ENCODE measurements around the gene C10orf120. TPM values are rescaled to one million over a fixed set of nuclear protein-coding genes. Genes with fewer than 3 reads are reported as not detected.
A peak's percentile ranks its signal among the peaks of the same experiment; 100 is the strongest.

The C10orf120 gene
- total RNA-seq, 2 experiments from 2014 or later, result not detected

DNA sequence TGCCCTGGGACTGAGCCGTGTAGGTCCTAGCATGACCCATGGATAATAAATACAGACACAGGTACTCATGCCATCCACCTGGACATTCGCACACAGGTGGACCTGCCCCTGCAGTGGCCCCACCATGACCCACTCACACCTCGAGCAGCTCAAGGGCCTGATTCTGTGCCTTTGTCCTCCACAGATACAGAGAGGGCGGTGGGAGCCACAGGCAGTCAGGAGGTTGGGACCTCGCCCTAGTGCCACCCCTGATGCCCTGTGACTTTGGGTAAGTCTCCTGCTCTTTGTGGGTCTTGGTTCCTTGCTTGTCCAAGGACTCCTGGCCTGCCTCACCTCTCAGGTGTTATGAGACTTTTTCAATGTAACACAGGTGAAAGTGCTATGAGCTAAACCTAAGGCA lies 42.9 kb downstream of the C10orf120 start:
- Mint-ChIP-seq H3K4me1 (ENCODE audit: low read depth) (no peaks in the 10 kb centered on the region), H3K9me3 (ENCODE audit: insufficient read depth) (no peaks in the 10 kb centered on the region), H3K36me3 (ENCODE audit: low read depth) (no peaks in the 10 kb centered on the region), H3K4me3 (no peak overlapping the region), H3K27me3 (ENCODE audit: low read depth) (peaks cover 21% of the 10 kb centered on the region), H3K27ac (no peak overlapping the region)
- ATAC-seq, result no peak
- CTCF ChIA-PET, result no interaction called here
- POLR2A ChIA-PET, result no interaction called here
- DNase-seq, result no peak

DNA sequence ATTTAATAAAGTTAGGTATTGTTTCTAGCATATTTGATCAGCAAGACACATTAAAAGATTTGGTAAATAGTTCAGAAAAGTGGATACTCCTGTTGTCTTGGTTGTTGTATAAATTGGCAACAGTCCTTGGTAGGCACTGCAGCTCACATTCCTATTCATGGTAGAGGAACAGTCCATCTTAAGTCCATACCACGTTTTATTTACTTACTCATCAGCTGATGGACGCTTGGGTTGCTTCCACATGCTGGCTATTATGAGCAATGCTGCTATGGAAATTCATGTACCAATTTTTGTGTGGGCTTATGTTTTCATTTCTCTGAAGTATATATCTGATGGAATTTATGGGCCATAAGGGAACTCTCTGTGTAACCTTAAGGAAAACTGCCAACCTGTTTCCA lies 43.3 kb downstream of the C10orf120 start:
- H3K4me3 Mint-ChIP-seq, result no peak overlapping the region
- no peak for ATAC-seq
- H3K4me1 Mint-ChIP-seq (ENCODE audit: low read depth), result no peaks in the 10 kb centered on the region
- ChIA-PET POLR2A (no interaction called here), CTCF (no interaction called here)
- DNase-seq, result no peak
- no peak overlapping the region for H3K27ac Mint-ChIP-seq
- no peaks in the 10 kb centered on the region for H3K9me3 Mint-ChIP-seq (ENCODE audit: insufficient read depth)
- H3K27me3 Mint-ChIP-seq (ENCODE audit: low read depth), result peaks cover 22% of the 10 kb centered on the region
- no peaks in the 10 kb centered on the region for H3K36me3 Mint-ChIP-seq (ENCODE audit: low read depth)

DNA sequence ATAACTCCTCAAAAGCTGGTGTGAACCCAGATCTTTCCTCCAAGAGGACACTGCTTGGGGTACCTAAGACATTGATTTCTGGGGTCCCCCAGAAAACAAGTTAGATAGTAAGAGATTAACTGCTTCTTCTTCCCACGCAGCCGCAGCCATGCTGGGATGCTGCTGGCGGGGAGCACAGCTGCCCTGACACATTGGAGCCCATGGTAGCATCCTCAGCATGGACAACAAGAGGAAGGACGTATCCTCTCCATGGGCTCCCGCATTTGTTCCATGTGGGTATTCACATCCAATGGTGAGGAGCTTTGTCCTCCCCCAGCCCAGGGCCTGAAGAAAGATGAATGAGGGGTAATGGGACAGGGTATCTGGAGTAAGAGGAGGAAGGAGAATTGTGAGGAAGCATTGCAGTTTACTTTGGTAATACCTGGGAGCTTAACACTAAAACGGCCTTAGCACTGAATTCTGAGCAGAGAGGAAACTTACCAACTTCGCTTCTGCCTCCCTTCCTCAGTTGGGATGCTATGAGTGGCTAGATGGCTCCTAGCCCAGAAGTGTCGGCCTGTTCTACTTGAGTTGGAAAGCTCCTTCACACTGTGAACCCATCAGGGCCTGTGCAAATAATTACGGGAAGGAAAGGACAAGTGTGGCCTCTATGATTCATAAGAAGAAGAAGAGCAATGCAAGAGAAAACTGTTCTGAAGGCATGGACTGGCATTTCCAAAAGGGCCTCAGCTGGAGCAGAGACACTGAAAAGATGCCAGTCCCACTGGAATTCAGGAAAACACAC lies 43.9 kb downstream of the C10orf120 start:
- DNase-seq (no peak), ATAC-seq (no peak)
- Mint-ChIP-seq H3K9me3 (ENCODE audit: insufficient read depth) (no peaks in the 10 kb centered on the region), H3K27me3 (ENCODE audit: low read depth) (peaks cover 27% of the 10 kb centered on the region), H3K4me1 (ENCODE audit: low read depth) (no peaks in the 10 kb centered on the region), H3K36me3 (ENCODE audit: low read depth) (no peaks in the 10 kb centered on the region), H3K27ac (no peak overlapping the region), H3K4me3 (no peak overlapping the region)
- ChIA-PET CTCF (no interaction called here), POLR2A (no interaction called here)

- DNase-seq (no peak), ATAC-seq (no peak)
- H3K4me1 Mint-ChIP-seq (ENCODE audit: low read depth), result no peaks in the 10 kb centered on the region
- H3K4me3 Mint-ChIP-seq, result no peak overlapping the region
- H3K9me3 Mint-ChIP-seq (ENCODE audit: insufficient read depth), result no peaks in the 10 kb centered on the region
- CTCF ChIA-PET, result no interaction called here
- H3K36me3 Mint-ChIP-seq (ENCODE audit: low read depth), result no peaks in the 10 kb centered on the region
- H3K27me3 Mint-ChIP-seq (ENCODE audit: low read depth), result peaks cover 25% of the 10 kb centered on the region
- H3K27ac Mint-ChIP-seq, result no peak overlapping the region
- POLR2A ChIA-PET, result no interaction called here
Measured at GRCh38 chr10:122650331-122650730, 49.3 kb downstream of the C10orf120 start.

GRCh38 chr10:122649903-122650302 lies 49.7 kb downstream of the C10orf120 start:
- POLR2A ChIA-PET, result no interaction called here
- H3K27ac Mint-ChIP-seq, result no peak overlapping the region
- H3K27me3 Mint-ChIP-seq (ENCODE audit: low read depth), result peaks cover 21% of the 10 kb centered on the region
- H3K36me3 Mint-ChIP-seq (ENCODE audit: low read depth), result no peaks in the 10 kb centered on the region
- H3K9me3 Mint-ChIP-seq (ENCODE audit: insufficient read depth), result no peaks in the 10 kb centered on the region
- CTCF ChIA-PET, result interaction anchor here (1.0 to 1.2 kb wide), 2 partner anchors 42 to 135 kb away, joined by 3 to 4 read pairs; no protein-coding TSS in a partner anchor
- H3K4me3 Mint-ChIP-seq, result no peak overlapping the region
- no peak for DNase-seq
- no peaks in the 10 kb centered on the region for H3K4me1 Mint-ChIP-seq (ENCODE audit: low read depth)
- ATAC-seq, result no peak

DNA sequence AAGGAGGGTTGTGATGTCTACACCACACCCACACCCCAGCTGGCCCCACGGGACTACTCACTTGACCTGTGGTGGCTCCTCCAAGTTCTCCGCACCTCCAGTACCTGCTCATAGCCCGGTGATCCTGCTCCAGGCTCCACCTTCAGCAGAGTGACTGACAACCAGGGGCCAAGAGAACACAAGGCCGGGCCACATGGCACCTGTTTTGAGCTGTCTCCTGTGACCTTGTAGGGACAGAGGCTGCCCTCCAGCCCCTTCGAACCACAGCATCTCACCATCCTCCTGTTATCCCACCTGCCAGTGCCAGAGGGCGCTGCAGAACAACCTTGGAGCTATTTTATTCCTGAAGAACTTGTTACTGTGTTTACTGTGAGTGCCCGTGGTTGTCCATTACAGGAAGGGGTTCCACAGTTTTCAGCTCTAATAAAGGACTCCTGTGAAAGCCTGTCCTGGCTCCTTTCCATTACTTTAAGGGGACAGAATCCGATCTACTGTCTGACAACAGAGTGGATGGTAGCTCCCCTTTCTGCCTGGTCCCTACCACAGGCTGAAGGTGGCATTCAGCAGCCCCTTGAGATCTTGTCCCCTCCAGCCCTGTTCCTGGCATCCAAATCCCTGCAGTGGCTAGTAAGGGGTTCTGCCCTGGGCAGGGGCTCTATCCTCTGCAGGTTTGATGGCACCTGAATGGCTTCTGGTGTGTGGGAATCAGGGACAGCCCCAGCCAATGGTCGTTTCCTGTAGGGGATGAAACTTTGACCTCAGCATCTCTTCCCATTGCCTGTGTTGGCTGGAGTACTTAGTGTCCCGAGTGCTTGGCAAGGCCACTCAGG lies 50.8 kb downstream of the C10orf120 start:
- Mint-ChIP-seq H3K4me3 (no peak overlapping the region), H3K27ac (no peak overlapping the region), H3K27me3 (ENCODE audit: low read depth) (peaks cover 20% of the 10 kb centered on the region), H3K4me1 (ENCODE audit: low read depth) (no peaks in the 10 kb centered on the region), H3K36me3 (ENCODE audit: low read depth) (no peaks in the 10 kb centered on the region), H3K9me3 (ENCODE audit: insufficient read depth) (no peaks in the 10 kb centered on the region)
- ChIA-PET POLR2A (no interaction called here), CTCF (interaction anchor here (0.8 to 1.4 kb wide), 9 partner anchors 9 to 134 kb away, joined by 3 to 7 read pairs (median 4); no protein-coding TSS in a partner anchor)
- ATAC-seq (no peak), DNase-seq (peak; percentile 50)

Other genes with a start within 250 kb of the C10orf120 start
- gene ARMS2, start 245.2 kb downstream of the C10orf120 start, total RNA-seq, result not detected
- gene HTRA1, start 238.3 kb downstream of the C10orf120 start, total RNA-seq, result not detected
- gene DMBT1, start 139.1 kb downstream of the C10orf120 start, total RNA-seq, result not detected
- 1 to 10 TPM; 2.8 to 3.1 TPM for gene CUZD1, start 146.0 kb upstream of the C10orf120 start, total RNA-seq
- gene FAM24B, start 179.7 kb upstream of the C10orf120 start, total RNA-seq, result 10 to 100 TPM in 1 of 2 experiments, 1 to 10 TPM in 1; 9.3 to 11.0 TPM
- gene FAM24A, start 210.8 kb upstream of the C10orf120 start, total RNA-seq, result not detected